Measurements from ENCODE around the gene WDR37.

GRCh38 chr10:1035201-1035600 is 21.0 kb upstream of the WDR37 start:
- no peak for TF ChIP-seq EZH2 (IDR thresholded peaks at IDR 0.05; ENCODE audit: insufficient read depth, poor library complexity, severe bottlenecking)
- TF ChIP-seq EZH2phosphoT487 (IDR thresholded peaks at IDR 0.05; ENCODE audit: insufficient read depth, low read depth): no peak

Measured in GM23248 (cell line).